HG03108 (cell line): Measurements from ENCODE around the gene KIF5A.
A peak's percentile ranks its signal among the peaks of the same experiment; 100 is the strongest.

Experiments used
- ATAC-seq: cut with Tn5 transposase; IDR thresholded peaks from one replicate; pipeline ENCODE4 v1.9.1; 2021; ENCODE audit warnings: moderate library complexity; ENCODE audit not compliant: unreplicated experiment

Gene KIF5A

GRCh38 chr12:57519796-57520052 is 30.1 kb upstream of the KIF5A start:
- peak; percentile 1 for ATAC-seq

DNA sequence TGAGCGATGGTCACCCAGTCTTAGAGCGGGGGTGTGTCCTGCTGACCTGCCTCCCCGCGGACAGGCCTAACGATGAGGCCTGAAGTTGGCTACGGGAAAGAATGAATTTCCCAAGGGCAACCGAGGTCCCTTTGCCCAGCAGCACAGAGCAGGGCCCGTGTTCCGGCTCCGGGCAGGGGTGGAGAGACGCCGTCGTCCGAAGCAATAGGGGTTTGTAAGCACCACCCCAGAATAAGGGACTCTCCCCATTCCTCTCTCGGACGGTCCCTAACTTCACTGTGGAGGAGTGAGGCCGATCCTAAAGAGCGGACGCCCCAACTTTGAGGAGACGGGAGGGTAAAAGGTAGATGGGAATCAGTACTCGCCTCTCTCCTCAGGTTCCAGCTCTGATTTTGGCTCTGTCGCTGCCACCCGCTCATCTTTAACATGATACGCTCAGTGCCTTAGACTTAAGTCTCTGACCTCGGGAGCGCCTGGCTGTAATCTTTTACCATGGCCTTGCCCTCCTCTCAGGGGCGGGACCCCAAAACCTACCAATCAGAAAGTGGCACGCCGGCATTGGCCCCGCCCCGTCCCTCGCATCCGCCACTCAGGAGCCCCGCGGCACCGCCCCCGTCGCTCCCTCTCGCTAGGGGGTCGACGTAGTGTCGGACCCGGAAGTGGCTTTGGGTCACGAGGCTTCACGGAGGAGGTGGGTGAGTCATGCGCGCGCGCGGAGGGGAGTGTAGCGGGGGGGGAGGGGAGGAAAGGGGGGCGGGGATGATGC is 29.6 kb upstream of the KIF5A start, which contains the start of gene DDIT3:
Gene DDIT3 (minus strand): TSS at position 462 of the 766 bp plus-strand sequence. CDS start 3,108 bp downstream, outside the sequence.
- ATAC-seq: peak; percentile 67

- ATAC-seq: no peak
Measured at GRCh38 chr12:57521525-57522010, 28.3 kb upstream of the KIF5A start.

GRCh38 chr12:57522011-57522886 is 27.6 kb upstream of the KIF5A start, which contains the start of gene MBD6:
TSS of gene MBD6 (plus strand) at chr12:57522824. CDS start at chr12:57524304, 1,480 bp downstream.
- peak; percentile 28 for ATAC-seq

GRCh38 chr12:57522887-57523705 is 26.7 kb upstream of the KIF5A start:
- ATAC-seq: no peak

GRCh38 chr12:57523706-57524614 is 25.9 kb upstream of the KIF5A start:
- no peak for ATAC-seq

- ATAC-seq: no peak
Measured at GRCh38 chr12:57524814-57525614, 24.8 kb upstream of the KIF5A start.

DNA sequence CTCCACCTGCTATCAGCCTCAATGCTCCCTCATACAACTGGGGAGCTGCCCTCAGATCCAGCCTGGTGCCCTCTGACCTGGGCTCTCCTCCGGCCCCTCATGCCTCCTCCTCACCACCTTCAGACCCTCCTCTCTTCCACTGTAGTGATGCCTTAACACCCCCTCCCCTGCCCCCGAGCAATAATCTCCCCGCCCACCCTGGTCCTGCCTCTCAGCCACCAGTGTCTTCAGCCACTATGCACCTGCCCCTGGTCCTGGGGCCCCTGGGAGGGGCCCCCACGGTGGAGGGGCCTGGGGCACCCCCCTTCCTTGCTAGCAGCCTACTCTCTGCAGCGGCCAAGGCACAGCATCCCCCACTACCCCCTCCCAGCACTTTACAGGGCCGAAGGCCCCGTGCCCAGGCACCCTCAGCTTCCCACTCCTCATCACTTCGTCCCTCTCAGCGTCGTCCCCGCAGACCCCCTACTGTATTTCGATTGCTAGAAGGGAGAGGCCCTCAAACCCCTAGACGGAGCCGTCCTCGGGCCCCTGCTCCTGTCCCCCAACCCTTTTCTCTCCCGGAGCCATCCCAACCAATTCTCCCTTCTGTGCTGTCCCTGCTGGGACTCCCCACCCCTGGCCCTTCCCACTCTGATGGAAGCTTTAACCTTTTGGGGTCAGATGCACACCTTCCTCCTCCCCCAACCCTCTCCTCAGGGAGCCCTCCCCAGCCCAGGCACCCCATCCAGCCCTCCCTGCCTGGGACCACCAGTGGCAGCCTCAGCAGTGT is 24.0 kb upstream of the KIF5A start:
- ATAC-seq: no peak

DNA sequence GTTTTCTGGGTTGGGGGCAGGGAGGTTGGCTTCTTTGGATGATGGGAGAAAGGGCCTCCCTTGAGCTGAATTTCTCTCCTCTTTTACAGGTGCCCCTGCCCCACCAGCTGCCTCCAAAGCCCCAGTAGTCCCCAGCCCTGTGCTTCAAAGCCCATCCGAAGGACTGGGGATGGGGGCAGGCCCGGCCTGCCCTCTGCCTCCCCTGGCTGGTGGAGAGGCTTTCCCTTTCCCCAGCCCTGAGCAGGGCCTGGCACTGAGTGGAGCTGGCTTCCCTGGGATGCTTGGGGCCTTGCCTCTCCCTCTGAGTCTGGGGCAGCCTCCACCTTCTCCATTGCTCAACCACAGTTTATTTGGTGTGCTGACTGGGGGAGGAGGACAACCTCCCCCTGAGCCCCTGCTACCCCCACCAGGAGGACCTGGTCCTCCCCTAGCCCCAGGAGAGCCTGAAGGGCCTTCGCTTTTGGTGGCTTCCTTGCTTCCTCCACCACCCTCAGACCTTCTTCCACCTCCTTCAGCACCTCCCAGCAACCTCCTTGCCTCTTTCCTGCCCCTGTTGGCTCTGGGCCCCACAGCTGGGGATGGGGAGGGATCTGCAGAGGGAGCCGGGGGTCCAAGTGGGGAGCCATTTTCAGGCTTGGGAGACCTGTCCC is 23.2 kb upstream of the KIF5A start:
- ATAC-seq: no peak

- no peak for ATAC-seq
Measured at GRCh38 chr12:57527184-57527583, 22.7 kb upstream of the KIF5A start.

GRCh38 chr12:57528176-57528575 is 21.7 kb upstream of the KIF5A start:
- no peak for ATAC-seq

DNA sequence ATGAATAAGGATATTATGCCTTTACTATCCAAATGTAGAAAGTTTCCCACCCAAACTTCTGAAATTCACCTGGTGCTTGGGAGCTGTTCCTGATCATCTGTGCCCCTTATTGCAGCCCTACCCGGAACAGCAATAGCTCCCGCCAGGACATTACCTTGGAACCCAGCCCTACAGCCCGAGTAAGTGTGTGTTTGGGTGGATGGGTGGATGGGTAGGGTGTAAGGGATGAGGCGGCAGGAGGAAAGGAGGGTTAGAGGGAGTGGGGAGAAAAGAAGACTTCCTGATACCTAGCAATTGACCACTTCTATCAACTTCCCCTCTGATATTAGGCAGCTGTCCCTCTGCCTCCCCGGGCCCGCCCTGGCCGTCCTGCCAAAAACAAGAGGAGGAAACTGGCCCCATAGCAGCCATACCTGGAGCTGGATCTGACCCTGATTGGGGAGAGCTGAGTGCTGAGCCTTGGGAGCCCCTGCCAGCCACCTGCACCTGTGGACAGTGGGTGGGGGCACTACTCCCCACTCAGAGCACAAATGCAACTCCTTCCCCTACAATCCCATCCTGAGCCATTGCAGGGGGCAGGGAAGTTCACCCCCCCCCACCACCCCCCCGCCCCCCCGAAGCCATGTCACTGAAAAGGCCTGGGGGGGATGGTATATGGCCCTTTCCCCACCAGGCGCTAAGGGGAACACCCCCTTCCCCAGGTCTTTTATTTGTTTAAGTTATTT is 20.9 kb upstream of the KIF5A start:
- no peak for ATAC-seq

DNA sequence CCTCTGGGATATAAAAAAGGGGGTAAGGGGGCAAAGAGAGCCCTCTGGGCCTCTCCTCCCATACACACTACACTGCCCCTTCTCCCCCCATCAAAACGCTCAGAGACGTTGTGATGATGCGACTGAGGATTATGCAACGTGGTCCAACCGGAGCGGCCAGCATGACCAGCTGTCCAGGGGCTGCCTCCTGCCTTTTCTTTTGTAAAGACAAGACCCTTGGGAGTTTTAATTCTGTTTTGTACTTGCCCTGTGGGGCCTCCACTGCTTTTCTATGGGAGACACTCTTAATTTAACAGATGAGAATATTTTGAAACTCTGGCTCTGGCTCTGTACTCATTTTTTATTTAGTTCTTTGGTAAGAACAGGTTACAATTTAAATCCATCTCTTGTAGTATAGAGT is 20.0 kb upstream of the KIF5A start:
- no peak for ATAC-seq

- no peak for ATAC-seq
Measured at GRCh38 chr12:57530396-57531142, 19.3 kb upstream of the KIF5A start.

DNA sequence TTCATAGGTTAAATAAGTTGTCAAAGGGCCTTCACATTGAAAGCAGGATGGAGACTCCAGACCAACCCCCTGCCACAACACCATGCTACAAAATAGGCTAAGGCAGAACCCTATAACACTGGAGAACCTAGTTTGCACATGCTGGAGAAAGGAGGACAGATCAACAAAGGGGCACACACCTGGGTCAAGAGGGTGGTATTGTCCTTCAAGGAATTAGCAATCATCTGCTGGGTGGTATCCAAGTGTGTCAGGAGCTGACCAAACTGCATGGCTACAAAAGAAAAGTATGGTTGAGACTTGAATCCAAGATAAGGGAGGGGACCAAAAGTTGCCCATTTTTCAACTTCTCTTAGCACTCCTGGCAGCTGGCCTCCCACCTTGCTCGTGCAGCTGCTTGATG is 18.0 kb upstream of the KIF5A start:
- ATAC-seq: no peak

GRCh38 chr12:57533108-57533507 is 16.7 kb upstream of the KIF5A start:
- no peak for ATAC-seq

DNA sequence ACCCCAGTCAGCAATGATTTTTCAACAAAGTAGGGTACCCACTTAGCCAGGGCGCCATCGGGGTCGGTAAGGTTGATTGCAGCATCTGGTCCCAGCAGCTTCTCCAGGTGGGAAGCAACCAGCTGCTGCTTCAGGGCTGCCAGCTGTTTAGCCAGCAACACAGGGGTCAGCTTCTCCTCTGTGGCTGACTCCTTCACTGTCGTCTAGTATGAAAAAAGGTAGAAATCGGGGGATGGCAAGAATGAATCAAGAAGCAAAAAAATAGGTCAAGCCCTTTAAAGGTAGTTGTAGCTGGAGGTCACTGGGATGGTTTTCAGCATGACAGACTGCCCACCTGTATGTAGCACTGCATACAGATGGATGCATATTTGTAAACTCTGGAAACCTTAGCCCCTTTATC is 15.6 kb upstream of the KIF5A start:
- no peak for ATAC-seq
